ENCODE data around the gene LMAN1L.

Gene LMAN1L

DNA sequence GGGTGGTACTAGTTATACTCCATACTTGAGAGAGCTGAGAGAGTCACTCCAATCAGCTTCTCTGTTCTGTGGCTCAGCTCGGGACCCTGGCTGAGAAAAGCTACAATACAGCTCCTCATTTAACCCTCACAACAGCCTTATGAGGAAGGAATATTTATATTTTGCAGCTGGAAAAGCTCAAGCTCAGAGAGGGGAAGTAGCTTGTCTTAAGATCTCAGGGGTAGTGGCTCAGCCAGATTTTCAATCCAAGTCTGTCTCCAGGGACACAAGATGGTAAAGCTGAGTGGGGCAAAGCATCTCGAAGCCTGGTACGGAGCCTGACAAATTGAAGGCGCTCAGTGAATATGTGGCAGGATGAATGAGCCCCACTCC is 45.7 kb downstream of the LMAN1L start:
- no peak for DNase-seq (ENCODE audit: low read depth)

DNA sequence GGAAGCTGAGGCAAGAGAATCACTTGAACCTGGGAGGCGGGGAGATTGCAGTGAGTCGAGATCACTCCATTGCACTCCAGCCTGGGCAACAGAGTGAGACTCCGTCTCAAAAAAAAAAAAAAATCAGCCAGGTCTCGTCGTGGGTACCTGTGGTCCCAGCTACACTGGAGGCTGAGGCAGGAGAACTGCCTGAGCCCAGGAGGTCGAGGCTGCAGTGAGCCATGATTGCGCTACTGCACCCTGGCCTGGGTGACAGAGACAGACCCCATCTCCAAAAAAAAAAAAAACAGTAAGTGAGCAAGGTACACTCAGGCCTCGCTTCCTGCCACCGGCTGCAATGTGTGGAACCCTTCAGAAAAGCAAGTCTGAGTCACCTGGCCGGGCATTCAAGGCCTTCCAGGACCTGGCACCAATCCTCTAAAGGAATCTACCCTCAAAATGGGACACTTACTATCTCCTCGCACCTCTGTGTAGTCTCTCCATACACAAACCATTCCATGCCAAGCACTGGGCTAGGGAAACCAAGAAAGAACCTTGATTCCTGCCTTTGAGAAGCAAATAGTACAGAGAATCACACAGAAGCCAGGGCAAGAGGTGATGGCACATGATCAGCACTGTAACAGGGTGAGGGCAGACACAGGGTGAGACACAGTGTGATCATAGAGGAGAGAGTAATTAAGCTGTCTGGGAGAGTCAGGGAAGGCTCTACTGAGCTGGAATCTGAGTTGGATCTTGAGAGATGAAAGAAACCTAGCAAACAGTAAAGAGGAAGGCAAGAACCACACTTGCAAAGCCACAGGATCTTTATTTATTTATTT is 50.8 kb downstream of the LMAN1L start:
- DNase-seq (ENCODE audit: low read depth) = no peak

DNA sequence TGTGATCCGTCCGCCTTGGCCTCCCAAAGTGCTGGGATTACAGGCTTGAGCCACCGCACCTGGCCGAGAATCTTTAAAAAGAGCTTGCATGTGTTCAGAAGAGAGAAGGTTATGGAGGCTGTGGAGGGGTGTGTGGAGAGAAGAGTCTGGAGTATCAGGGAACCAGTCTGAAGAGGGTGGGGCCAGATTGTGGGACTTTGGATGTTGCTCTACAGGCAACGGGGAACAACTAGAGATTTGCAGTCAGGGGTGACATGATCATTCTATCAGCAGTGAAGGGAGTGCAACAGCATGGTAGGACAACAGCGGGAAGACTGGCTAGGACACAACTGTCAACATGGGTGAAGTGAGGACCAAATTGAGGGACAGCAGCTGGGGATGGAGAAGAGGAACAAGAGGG is 51.7 kb downstream of the LMAN1L start:
- no peak for DNase-seq (ENCODE audit: low read depth)

DNA sequence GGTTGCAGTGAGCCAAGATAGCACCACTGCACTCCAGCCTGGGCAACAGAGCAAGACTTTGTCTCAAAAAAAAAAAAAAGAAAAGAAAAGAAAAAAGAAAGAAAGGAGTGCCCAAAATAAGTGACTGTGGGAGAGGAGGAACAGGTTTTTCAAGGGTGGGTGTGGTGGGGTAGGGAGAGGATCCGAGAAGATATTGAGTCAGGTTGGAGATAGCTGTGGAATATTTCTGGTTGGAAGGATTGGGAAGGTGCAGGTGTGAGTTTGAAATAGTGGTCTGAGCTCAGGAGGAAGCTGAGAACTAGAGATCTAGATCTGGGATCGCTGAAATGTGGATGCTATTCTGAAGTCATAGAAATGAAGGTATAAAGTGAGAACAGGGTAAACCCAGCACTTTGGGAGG is 52.7 kb downstream of the LMAN1L start:
- no peak for DNase-seq (ENCODE audit: low read depth)

DNA sequence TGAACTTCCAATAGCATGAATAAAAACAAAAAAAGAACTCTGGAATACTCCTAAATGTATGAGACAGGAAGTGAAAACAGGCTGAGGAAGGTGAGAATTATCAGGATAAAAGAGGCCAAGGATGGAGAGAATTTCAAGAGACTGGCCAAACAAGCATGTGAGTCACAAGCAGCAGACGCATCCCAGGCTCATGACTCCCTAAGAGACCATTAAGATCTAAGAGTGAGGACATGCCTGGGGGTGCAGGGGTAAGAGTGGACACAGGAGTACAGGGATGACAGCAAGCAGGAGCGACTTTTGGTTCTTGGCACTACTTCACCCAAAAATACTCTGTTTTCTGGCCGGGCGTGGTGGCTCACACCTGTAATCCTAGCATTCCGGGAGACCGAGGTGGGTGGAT is 53.5 kb downstream of the LMAN1L start:
- DNase-seq (ENCODE audit: low read depth) = peak; percentile 45

DNA sequence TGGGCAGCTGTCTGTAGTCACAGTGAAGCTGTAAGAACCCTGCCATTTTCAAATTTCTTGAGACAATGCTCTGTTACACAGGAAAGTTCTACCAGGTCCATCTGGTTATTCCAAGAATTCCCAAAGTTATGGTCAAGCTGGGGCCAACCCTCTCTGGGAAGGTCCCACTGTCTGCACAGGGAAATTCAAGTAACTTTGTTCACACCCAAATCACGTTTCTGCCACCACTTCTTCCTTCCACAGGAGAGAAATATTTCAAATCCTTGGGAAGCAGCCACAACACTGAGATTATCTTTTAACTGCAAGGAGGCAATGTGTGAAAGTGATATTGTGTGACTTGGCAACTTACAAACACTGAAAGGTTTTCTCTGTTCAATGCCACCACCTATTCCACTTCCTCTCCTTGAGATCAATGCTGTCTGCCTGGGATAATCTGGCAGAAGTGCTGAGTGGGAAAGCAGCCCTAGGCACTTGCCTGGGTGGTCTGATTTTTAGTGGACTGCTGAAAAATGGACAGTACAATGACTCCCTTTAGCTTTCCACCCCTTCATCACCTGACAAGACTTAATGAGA is 54.9 kb downstream of the LMAN1L start:
- no peak for DNase-seq (ENCODE audit: low read depth)

DNA sequence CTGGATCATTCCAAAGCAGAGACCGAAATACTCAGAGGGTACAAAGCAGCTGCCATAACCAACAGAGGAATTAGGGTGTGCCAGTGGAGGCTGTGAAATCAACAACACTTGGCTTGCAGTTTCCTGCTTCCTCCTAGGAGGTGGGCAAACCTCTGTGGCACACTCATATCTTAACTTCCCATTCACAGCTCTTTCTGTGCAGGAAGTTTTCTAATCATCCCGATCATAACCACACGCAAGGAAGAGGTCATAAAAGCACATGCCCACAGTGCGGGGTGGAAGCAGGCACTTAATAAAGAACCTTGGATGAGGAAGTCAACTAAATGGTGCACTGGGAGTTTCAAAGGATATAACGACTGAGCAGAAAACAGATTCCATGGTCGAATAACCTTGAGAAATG is 55.4 kb downstream of the LMAN1L start:
- no peak for DNase-seq (ENCODE audit: low read depth)

DNA sequence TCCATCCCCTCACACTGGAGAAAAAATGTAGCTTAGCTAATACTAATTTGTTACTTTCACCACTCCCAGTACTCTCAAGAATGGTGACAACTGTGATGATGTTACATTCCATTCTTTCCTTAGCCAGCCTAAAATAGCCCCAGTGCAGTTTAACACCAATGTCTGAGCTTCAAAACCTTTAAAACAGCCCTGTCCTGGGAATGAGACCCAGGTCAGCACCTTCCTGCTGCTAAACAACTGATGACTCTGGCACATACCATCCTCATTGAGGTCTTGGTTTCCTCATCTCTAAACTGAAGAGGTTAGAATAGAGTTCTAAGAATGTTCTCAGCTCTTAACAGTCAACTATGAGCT is 56.7 kb downstream of the LMAN1L start:
- no peak for DNase-seq (ENCODE audit: low read depth)

DNA sequence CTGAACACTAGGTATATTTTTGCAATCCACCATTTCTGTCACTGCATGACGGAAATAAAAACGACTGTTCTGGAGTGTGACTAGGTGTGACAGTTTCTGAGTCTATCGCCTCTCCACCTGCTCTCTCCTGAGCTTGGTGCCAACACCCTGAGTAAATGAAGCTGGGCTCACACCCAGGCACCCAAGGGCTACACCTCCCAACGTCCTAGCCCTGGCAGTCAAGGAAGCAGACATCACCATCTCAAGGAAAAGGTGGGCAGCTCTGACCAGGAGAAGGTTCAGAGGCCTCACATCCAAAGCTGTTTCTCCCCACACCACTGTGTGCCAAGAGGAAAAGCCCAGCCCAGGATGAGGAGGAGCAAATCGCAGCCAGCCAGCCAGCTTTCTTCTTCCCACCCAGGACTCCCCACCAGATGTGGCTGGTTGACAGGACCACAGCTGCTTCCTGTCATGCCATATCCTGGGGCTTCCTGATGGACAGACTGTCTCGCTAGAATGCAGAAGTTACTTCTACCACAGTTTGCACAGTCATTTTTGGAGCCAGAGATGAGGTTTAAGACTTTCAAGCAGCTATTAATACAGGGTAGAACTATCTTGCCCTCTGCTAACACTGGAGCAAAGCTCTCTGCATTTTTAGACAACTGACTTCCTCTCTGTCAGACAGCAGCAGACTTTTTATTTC is 57.2 kb downstream of the LMAN1L start:
- DNase-seq (ENCODE audit: low read depth) = no peak

DNA sequence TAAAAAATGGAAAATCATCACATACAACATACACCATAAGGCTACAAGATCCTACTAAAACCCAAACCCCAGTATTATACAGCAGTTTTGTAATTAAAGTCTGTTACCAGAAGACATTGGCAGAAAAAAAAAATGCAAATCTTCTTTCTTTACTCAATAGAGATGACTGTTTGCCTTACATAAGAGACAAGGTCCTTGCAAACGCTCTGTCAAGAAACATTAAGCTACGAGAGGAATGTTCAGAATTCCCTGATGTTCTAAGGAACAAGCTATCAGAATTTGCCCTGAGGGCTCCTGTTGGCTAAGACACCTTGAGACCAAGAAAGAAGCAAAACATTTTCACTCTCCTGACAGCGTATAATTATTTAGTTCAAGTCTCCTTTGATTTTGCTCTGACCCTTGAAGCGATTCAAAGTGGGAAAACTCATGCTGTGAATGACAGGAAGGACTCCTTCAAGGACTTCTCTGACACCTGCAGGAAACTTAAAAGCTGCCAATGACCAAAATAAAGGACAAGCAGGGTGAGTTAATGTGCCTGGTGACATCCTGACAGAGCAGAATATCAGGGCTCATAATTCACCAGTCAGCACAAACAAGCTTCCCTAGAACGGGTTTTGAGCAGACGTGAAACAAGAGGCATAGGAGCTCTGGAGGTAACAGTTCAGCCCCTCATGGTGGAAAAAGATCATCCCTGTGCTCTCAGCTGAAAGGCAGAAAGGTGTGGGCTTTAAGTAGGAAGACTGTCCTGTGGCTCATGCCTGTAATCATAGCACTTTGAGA is 58.0 kb downstream of the LMAN1L start:
- no peak for DNase-seq (ENCODE audit: low read depth)

DNA sequence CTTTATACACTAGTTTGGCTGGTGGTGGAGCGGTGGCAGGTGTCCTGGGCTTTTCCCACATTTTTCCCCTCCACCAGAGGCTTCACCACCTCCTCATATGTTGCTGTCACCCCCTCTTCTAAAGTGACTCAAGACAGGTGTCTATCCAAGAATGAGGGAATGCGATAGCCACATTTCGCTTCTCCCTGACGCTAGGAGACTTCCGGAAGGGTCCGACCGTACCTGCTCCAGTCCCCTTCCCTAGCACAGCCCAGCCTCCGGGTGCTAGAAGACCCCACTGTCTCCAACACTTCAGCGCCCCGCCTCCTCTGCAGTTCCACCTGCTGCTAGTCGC is 60.0 kb downstream of the LMAN1L start:
- no peak for DNase-seq (ENCODE audit: low read depth)

DNA sequence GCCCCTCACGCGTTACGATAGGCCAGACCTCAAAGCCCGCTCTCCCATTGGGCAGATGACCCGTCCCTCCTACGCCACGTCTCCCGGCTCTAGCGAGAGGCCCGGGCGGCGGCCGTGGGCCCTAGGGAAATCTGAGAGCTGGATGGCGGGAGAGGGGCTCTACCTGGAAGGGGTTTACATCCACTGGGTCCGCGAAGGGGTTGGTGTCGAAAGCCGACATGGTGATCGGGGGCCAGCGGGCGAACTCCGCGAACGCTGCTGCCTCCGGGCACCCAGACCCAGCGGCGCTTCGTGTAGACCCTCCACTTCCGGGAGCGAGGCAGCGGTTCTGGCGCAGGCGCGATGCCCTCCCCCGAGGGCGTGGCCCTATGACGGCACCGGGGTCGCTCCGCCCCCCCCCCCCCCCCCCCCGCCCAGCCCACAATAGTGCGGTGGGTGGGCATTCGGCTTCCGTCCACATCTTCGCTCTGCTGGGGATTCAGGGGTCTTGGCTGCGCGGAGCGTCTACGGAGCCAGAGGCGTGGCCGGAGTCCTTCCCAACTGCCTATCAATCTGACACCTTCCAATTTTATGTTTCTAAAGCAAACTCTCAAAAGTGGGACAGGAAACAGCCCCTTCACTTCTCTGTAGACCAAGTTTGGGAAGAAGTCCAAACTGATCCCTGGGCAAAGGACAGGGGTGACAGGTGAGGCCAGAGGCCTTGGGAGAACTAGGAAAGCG is 60.6 kb downstream of the LMAN1L start, which contains the start of gene SCAMP2:
Gene SCAMP2 (minus strand): TSS at position 330 of the 720 bp plus-strand sequence. CDS start 110 bp downstream, at position 220.
- DNase-seq (ENCODE audit: low read depth) = peak; percentile 94

DNA sequence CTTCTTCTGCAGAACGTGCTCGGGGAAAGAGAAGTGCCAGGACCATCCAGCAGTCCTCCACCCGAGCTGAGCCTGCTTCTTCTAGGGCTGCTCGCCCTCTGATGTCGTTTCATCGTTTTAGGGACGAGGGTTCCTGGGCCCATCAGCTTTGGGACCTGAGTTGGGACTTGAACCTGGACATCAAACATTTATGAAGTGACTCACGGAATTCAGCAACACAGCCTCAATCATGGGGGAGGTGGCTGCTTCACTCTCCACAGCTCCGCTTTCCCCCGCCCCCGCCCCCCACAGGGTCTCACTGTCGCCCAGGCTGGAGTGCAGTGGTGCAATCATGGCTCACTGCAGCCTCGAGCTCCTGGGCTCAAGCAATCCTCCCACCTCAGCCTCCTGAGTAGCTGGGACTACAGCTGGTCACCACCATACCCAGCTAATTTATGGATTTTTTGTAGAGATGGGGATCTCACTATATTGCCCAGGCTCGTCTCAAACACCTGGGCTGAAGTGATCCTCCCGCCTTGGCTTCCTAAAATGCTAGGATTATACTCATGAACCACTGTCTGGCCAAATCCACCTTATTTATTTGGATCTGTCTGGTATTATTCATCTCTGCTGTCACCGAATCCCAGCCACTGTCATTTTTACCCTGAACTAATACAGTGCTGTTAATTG is 61.3 kb downstream of the LMAN1L start:
- DNase-seq (ENCODE audit: low read depth) = no peak

Measured in stromal cell of bone marrow (primary cell).